Measurements from ENCODE around the gene CST9. TPM values are rescaled to one million over a fixed set of nuclear protein-coding genes. Genes with fewer than 3 reads are reported as not detected.

The CST9 gene
- total and polyA plus RNA-seq, 2 of the 13 experiments (the other 11 are each of a cell fraction or from before 2014, with no cell fraction given) = 0.07 TPM; not detected in 1

- TF ChIP-seq ZNF280B (CRISPR knock-in tag; IDR thresholded peaks at IDR 0.05; ENCODE audit: borderline replicate concordance) (peak; percentile 90), ZNF142 (CRISPR knock-in tag; IDR thresholded peaks at IDR 0.05) (0 out of 2 replicates have a peak, but pooled peaks have one; percentile 32), ZNF574 (CRISPR knock-in tag; IDR thresholded peaks at IDR 0.05) (peak; percentile 84), ZNF639 (CRISPR knock-in tag; conservative IDR thresholded peaks at IDR 0.05) (0 out of 2 replicates have a peak, but pooled peaks have one; percentile 29), NFKBIZ (CRISPR knock-in tag; IDR thresholded peaks at IDR 0.05) (peak; percentile 49; the same call in 1 of the 2 replicates), ZNF891 (CRISPR knock-in tag; IDR thresholded peaks at IDR 0.05) (peak; percentile 56; the same call in 1 of the 2 replicates), ZBTB34 (CRISPR knock-in tag; IDR thresholded peaks at IDR 0.05) (0 out of 2 replicates have a peak, but pooled peaks have one; percentile 7), KLF6 (CRISPR knock-in tag; IDR thresholded peaks at IDR 0.05) (peak; percentile 68; the same call in 1 of the 2 replicates), ARNTL (CRISPR knock-in tag; IDR thresholded peaks at IDR 0.05) (peak; percentile 44; the same call in 1 of the 2 replicates), DMAP1 (CRISPR knock-in tag; IDR thresholded peaks at IDR 0.05) (peak; percentile 69), KDM6A (CRISPR knock-in tag; IDR thresholded peaks at IDR 0.05; ENCODE audit: low read depth) (peak; percentile 58; the same call in 1 of the 2 replicates), ISL2 (CRISPR knock-in tag; IDR thresholded peaks at IDR 0.05) (peak; percentile 57; the same call in 1 of the 2 replicates), SPEN (CRISPR knock-in tag; IDR thresholded peaks at IDR 0.05; ENCODE audit: low read depth) (peak; percentile 85; the same call in 1 of the 2 replicates), ZNF362 (CRISPR knock-in tag; IDR thresholded peaks at IDR 0.05; ENCODE audit: borderline replicate concordance) (peak; percentile 51)
These were observed 15.1 kb upstream of the CST9 start (continued) for GRCh38 chr20:23620670-23621386.

Data from HepG2 (cell line).